Measurements from ENCODE around the gene MACROD1.

DNA sequence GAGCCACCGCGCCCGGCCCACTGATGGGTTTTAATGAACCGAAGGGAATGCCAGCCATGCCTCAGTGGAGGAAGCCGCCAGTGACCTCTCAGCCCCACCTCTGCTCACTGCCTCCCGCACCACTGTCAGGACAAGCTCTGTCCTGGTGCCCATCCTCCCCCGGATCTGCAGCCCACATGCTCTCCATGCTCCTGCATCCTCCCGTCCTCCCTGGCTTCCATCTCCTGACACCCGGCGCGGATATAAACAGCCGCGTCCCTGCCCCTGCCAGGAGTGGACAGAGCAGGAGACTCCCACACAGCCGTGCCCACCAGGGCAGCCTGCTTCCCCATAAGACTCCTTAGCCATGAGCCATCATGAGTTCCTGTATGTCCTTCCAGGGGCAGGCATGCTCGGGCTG is 26.9 kb downstream of the MACROD1 start:
- TF ChIP-seq, protein P1, sequence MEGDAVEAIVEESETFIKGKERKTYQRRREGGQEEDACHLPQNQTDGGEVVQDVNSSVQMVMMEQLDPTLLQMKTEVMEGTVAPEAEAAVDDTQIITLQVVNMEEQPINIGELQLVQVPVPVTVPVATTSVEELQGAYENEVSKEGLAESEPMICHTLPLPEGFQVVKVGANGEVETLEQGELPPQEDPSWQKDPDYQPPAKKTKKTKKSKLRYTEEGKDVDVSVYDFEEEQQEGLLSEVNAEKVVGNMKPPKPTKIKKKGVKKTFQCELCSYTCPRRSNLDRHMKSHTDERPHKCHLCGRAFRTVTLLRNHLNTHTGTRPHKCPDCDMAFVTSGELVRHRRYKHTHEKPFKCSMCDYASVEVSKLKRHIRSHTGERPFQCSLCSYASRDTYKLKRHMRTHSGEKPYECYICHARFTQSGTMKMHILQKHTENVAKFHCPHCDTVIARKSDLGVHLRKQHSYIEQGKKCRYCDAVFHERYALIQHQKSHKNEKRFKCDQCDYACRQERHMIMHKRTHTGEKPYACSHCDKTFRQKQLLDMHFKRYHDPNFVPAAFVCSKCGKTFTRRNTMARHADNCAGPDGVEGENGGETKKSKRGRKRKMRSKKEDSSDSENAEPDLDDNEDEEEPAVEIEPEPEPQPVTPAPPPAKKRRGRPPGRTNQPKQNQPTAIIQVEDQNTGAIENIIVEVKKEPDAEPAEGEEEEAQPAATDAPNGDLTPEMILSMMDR (IDR thresholded peaks at IDR 0.05), result no peak
- TF ChIP-seq POLR2AphosphoS5 (IDR thresholded peaks at IDR 0.05) (no peak), POLR2A (IDR thresholded peaks at IDR 0.05; ENCODE audit: low read depth) (no peak), EP300 (IDR thresholded peaks at IDR 0.05) (no peak)

Measured in esophagus muscularis mucosa (tissue), 4 donors.